GM20431 (cell line): ENCODE data around the gene SQOR.

Source experiments
- in situ Hi-C: fragments of 300-500 bp; cut with MseI, MboI; formaldehyde crosslinking; loops from one replicate; pipeline ENCODE4 v1.15.0; 2020; ENCODE audit warnings: low sequenced_read_pairs; ENCODE audit not compliant: unreplicated experiment

Gene SQOR

GRCh38 chr15:45634432-45635190 lies at the start of gene SQOR:
SQOR (plus strand) TSS chr15:45635029; CDS start chr15:45658924, 23,895 bp downstream.
- in situ Hi-C loops = no loop called here

- in situ Hi-C loops = no loop called here
Observed at GRCh38 chr15:45585069-45585791, 49.6 kb upstream of the SQOR start.

GRCh38 chr15:45586125-45586524 lies 48.7 kb upstream of the SQOR start:
- in situ Hi-C loops = no loop called here

GRCh38 chr15:45586601-45587094 lies 48.2 kb upstream of the SQOR start:
- in situ Hi-C loops = no loop called here

- in situ Hi-C loops = no loop called here
Observed at GRCh38 chr15:45587095-45587862, 47.5 kb upstream of the SQOR start, which contains the start of gene BLOC1S6. BLOC1S6 (plus strand) TSS chr15:45587379; CDS start chr15:45587444, 65 bp downstream.

GRCh38 chr15:45587863-45588170 lies 47.0 kb upstream of the SQOR start:
- in situ Hi-C loops = no loop called here

- in situ Hi-C loops = no loop called here
Observed at GRCh38 chr15:45588219-45588875, 46.5 kb upstream of the SQOR start.

- in situ Hi-C loops = no loop called here
Observed at GRCh38 chr15:45589256-45589655, 45.6 kb upstream of the SQOR start.

- in situ Hi-C loops = no loop called here
Observed at GRCh38 chr15:45594319-45594718, 40.5 kb upstream of the SQOR start.

GRCh38 chr15:45594835-45595530 lies 39.8 kb upstream of the SQOR start:
- in situ Hi-C loops = no loop called here

GRCh38 chr15:45603881-45604280 lies 30.9 kb upstream of the SQOR start:
- in situ Hi-C loops = loop anchor here (25.0 kb wide), 1 partner anchor 142 kb away; no protein-coding TSS in a partner anchor

- in situ Hi-C loops = loop anchor here (25.0 kb wide), 1 partner anchor 142 kb away; no protein-coding TSS in a partner anchor
Observed at GRCh38 chr15:45604326-45604725, 30.5 kb upstream of the SQOR start.

- in situ Hi-C loops = loop anchor here (25.0 kb wide), 1 partner anchor 144 kb away; no protein-coding TSS in a partner anchor
Observed at GRCh38 chr15:45606413-45606812, 28.4 kb upstream of the SQOR start.

GRCh38 chr15:45606841-45607240 lies 28.0 kb upstream of the SQOR start:
- in situ Hi-C loops = loop anchor here (25.0 kb wide), 1 partner anchor 145 kb away; no protein-coding TSS in a partner anchor

- in situ Hi-C loops = loop anchor here (25.0 kb wide), 1 partner anchor 149 kb away; no protein-coding TSS in a partner anchor
Observed at GRCh38 chr15:45611305-45611704, 23.5 kb upstream of the SQOR start.

GRCh38 chr15:45612790-45613415 lies 21.9 kb upstream of the SQOR start:
- in situ Hi-C loops = loop anchor here (25.0 kb wide), 1 partner anchor 151 kb away; no protein-coding TSS in a partner anchor

- in situ Hi-C loops = loop anchor here (25.0 kb wide), 1 partner anchor 155 kb away; no protein-coding TSS in a partner anchor
Observed at GRCh38 chr15:45616901-45617323, 17.9 kb upstream of the SQOR start.

- in situ Hi-C loops = loop anchor here (25.0 kb wide), 1 partner anchor 157 kb away; no protein-coding TSS in a partner anchor
Observed at GRCh38 chr15:45618813-45619212, 16.0 kb upstream of the SQOR start.
